ENCODE data around the gene DCXR. TPM values are rescaled to one million over a fixed set of nuclear protein-coding genes. Genes with fewer than 3 reads are reported as not detected.

The DCXR gene
- total and polyA plus RNA-seq, 2 of the 4 experiments (the other 2 are of a cell fraction), result 36.6 to 139 TPM

- H2BK15ac ChIP-seq (ENCODE audit: low read depth, low read length), result no peak overlapping the region
- dilution Hi-C loops (cut with HindIII; ENCODE audit: low sequenced_read_pairs, unreplicated experiment), result no loop called here
- H4K5ac ChIP-seq (ENCODE audit: low read depth, low read length), result peak overlapping the region; percentile 25; the same call in 1 of the 2 replicates
- H2BK5ac ChIP-seq (ENCODE audit: low read depth, low read length, poor library complexity, severe bottlenecking), result no peak overlapping the region
- intact Hi-C loops (cut with micrococcal nuclease), result no loop called here
- no peak overlapping the region for H3K18ac ChIP-seq (ENCODE audit: low read depth, low read length)
- H3K9me3 ChIP-seq (ENCODE audit: control insufficient read depth, insufficient read depth, low read length), result no peaks in the 10 kb centered on the region
- H3K4me1 ChIP-seq (ENCODE audit: control insufficient read depth, insufficient read depth, low read length), result peaks cover 10% of the 10 kb centered on the region
- H3K27ac ChIP-seq (ENCODE audit: insufficient read depth, low read length), result peak overlapping the region; percentile 51
- ATAC-seq (ENCODE audit: low read depth) (no peak), DNase-seq (no peak)
- H3K4me2 ChIP-seq (ENCODE audit: low read depth, low read length), result peak overlapping the region; percentile 88
- H2BK20ac ChIP-seq (ENCODE audit: low read depth, low read length), result no peak overlapping the region
- H3K9ac ChIP-seq (ENCODE audit: low read depth, low read length), result peak overlapping the region; percentile 76
- peak overlapping the region; percentile 57 for H3K4me3 ChIP-seq (ENCODE audit: insufficient read depth, low read depth, low read length)
- no peak overlapping the region; the same call in 1 of the 2 replicates for H3K23ac ChIP-seq (ENCODE audit: low read depth, low read length)
- H2AFZ ChIP-seq (replicated peaks; ENCODE audit: low read length, poor library complexity), result peak overlapping the region; percentile 100
- peaks cover 3% of the 10 kb centered on the region; the same call in 1 of the 2 replicates for H4K20me1 ChIP-seq (ENCODE audit: insufficient read depth, low read length)
- H3K79me1 ChIP-seq (ENCODE audit: low read depth in 1 of 2, low read length in 2 of 2), result peaks cover 5 to 36% of the 10 kb centered on the region in 2 experiments; a peak in 3 of 4 replicates
- BruUV-seq (replicated peaks), result no TSS peak
- H2AK9ac ChIP-seq (replicated peaks; ENCODE audit: low read depth, low read length, poor library complexity), result peak overlapping the region; percentile 98
- no peak overlapping the region for H3K56ac ChIP-seq (ENCODE audit: extremely low read depth, insufficient read depth, low read length)
- H2BK120ac ChIP-seq (ENCODE audit: low read depth, low read length), result no peak overlapping the region
- peak overlapping the region; percentile 34 to 67 for H4K8ac ChIP-seq (ENCODE audit: low read depth in 2 of 2, low read length in 2 of 2)
- H3K9me1 ChIP-seq (ENCODE audit: insufficient read depth, low read length), result no peaks in the 10 kb centered on the region; the same call in 1 of the 2 replicates
- no peaks in the 10 kb centered on the region for H3K27me3 ChIP-seq (ENCODE audit: control insufficient read depth, insufficient read depth, low read length)
- no peak overlapping the region for H4K91ac ChIP-seq (ENCODE audit: insufficient read depth, low read depth, low read length)
- H3K14ac ChIP-seq (replicated peaks; ENCODE audit: low read depth, low read length), result no peak overlapping the region; the same call in 1 of the 2 replicates
- in situ Hi-C loops (cut with MboI; ENCODE audit: low sequenced_read_pairs), result no loop called here
- peak overlapping the region; percentile 43 for H2AK5ac ChIP-seq (ENCODE audit: low read depth, low read length)
- WGBS, 2 experiments (ENCODE audit: extremely low coverage in 2 of 2, insufficient read length in 1 of 2), result 44% methylated on average over 30 of the region's 36 CpGs; no CpG with 5 or more reads in 1 of the 2 experiments
- H3K36me3 ChIP-seq (ENCODE audit: control insufficient read depth, insufficient read depth, low read length), result peaks cover 38% of the 10 kb centered on the region
- peak overlapping the region; percentile 29 for H3K4ac ChIP-seq (ENCODE audit: low read depth, low read length)
- POLR2A ChIA-PET (ENCODE audit: unreplicated experiment), result no interaction called here
- CTCF ChIA-PET, result no interaction called here
- TF ChIP-seq ELK1 (IDR thresholded peaks at IDR 0.05; ENCODE audit: borderline replicate concordance, low read depth, low read length), result no peak
- TF ChIP-seq FOS (IDR thresholded peaks at IDR 0.05; ENCODE audit: low read depth, low read length), result no peak
- TF ChIP-seq RFX5 (IDR thresholded peaks at IDR 0.05; ENCODE audit: low read depth, low read length), result no peak
- TF ChIP-seq CHD1 (IDR thresholded peaks at IDR 0.05; ENCODE audit: low read depth, low read length), result no peak
- no peak for TF ChIP-seq MXI1 (IDR thresholded peaks at IDR 0.05; ENCODE audit: borderline replicate concordance, low read depth, low read length)
- TF ChIP-seq RCOR1 (IDR thresholded peaks at IDR 0.05; ENCODE audit: insufficient replicate concordance, low read length), result no peak
- no peak for TF ChIP-seq CEBPB (IDR thresholded peaks at IDR 0.05; ENCODE audit: low read depth, low read length)
- no peak for TF ChIP-seq POLR2A (IDR thresholded peaks at IDR 0.05; ENCODE audit: low read depth, low read length)
- no peak for TF ChIP-seq BHLHE40 (IDR thresholded peaks at IDR 0.05; ENCODE audit: low read depth, low read length)
- no peak for TF ChIP-seq MAZ (IDR thresholded peaks at IDR 0.05; ENCODE audit: borderline replicate concordance, low read depth, low read length)
- no peak for TF ChIP-seq SMC3 (IDR thresholded peaks at IDR 0.05; ENCODE audit: low read depth, low read length)
- TF ChIP-seq RAD21 (IDR thresholded peaks at IDR 0.05; ENCODE audit: low read length), result no peak
- no peak for TF ChIP-seq CTCF (conservative IDR thresholded peaks at IDR 0.05; ENCODE audit: low read depth, low read length)
- no peak for TF ChIP-seq USF2 (IDR thresholded peaks at IDR 0.05; ENCODE audit: low read depth, low read length)
- TF ChIP-seq NFE2L2 (IDR thresholded peaks at IDR 0.05; ENCODE audit: low read depth, low read length), result no peak
Measured at GRCh38 chr17:82064433-82065192, 27.1 kb upstream of the DCXR start.

Measured in IMR-90 (cell line).